Ishikawa (cell line): ENCODE data around the gene KIAA0825.

Experiments
- CEBPB ChIP-seq: IDR thresholded peaks from 2 replicates; pipeline ENCODE4 v1.6.1; 2012
- CREB1 ChIP-seq: IDR thresholded peaks from 2 replicates; pipeline ENCODE4 v1.6.1; 2012; ENCODE audit warnings: low read depth
- EGR1 ChIP-seq: IDR thresholded peaks from 2 replicates; pipeline ENCODE4 v1.6.1; 2012
- EP300 ChIP-seq: IDR thresholded peaks from 2 replicates; pipeline ENCODE4 v1.6.1; 2012; ENCODE audit warnings: borderline replicate concordance
- FOXM1 ChIP-seq: IDR thresholded peaks from 2 replicates; pipeline ENCODE4 v1.6.1; 2012; ENCODE audit warnings: low read depth, borderline replicate concordance
- NFIC ChIP-seq: IDR thresholded peaks from 2 replicates; pipeline ENCODE4 v1.6.1; 2012
- RAD21 ChIP-seq: IDR thresholded peaks from 2 replicates; pipeline ENCODE4 v1.6.1; 2012; ENCODE audit warnings: low read depth
- TAF1 ChIP-seq: IDR thresholded peaks from 2 replicates; pipeline ENCODE4 v1.6.1; 2012; ENCODE audit warnings: low read depth, mild to moderate bottlenecking
- TCF12 ChIP-seq: IDR thresholded peaks from 2 replicates; pipeline ENCODE4 v1.6.1; 2012; ENCODE audit warnings: low read depth
- TEAD4 ChIP-seq: IDR thresholded peaks from 2 replicates; pipeline ENCODE4 v1.6.1; 2012
- YY1 ChIP-seq: IDR thresholded peaks from 2 replicates; pipeline ENCODE4 v1.6.1; 2012; ENCODE audit warnings: low read depth
- ZBTB7A ChIP-seq: IDR thresholded peaks from 2 replicates; pipeline ENCODE4 v1.6.1; 2012; ENCODE audit warnings: low read depth
- TF ChIP-seq, protein P1 (sequence below): IDR thresholded peaks from 2 replicates; pipeline ENCODE4 v1.6.1; 2012
- TF ChIP-seq, protein P2 (sequence below): IDR thresholded peaks from 2 replicates; pipeline ENCODE4 v1.6.1; 2012; ENCODE audit warnings: low read depth, mild to moderate bottlenecking
- TF ChIP-seq, protein P3 (sequence below): IDR thresholded peaks from 2 replicates; pipeline ENCODE4 v1.6.1; 2012

KIAA0825 gene

DNA sequence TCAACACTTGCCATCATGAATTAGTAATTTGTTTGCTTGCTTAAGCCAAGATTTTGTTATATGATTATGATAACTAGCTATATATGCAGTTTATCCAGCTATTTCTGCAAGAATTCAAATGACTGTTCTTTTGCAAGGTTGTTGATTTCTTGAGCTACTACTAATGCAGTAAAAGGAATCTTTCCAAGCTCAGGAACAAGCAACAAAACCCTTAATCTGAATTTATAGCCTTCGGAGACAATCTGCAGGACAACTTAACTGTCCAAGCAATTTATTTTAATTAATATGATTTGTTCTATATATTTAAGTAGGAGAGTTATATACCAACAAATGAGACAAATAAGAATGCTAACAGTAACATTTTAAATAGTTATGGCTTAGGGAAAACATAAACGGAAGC, 450.3 kb downstream of the KIAA0825 start:
- TF ChIP-seq NFIC (no peak), CEBPB (no peak), EP300 (no peak), ZBTB7A (no peak), TEAD4 (no peak), FOXM1 (no peak), TCF12 (no peak), EGR1 (no peak), CREB1 (no peak), TAF1 (no peak)
- TF ChIP-seq, protein P1, sequence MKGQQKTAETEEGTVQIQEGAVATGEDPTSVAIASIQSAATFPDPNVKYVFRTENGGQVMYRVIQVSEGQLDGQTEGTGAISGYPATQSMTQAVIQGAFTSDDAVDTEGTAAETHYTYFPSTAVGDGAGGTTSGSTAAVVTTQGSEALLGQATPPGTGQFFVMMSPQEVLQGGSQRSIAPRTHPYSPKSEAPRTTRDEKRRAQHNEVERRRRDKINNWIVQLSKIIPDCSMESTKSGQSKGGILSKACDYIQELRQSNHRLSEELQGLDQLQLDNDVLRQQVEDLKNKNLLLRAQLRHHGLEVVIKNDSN: no peak
- TF ChIP-seq, protein P2, sequence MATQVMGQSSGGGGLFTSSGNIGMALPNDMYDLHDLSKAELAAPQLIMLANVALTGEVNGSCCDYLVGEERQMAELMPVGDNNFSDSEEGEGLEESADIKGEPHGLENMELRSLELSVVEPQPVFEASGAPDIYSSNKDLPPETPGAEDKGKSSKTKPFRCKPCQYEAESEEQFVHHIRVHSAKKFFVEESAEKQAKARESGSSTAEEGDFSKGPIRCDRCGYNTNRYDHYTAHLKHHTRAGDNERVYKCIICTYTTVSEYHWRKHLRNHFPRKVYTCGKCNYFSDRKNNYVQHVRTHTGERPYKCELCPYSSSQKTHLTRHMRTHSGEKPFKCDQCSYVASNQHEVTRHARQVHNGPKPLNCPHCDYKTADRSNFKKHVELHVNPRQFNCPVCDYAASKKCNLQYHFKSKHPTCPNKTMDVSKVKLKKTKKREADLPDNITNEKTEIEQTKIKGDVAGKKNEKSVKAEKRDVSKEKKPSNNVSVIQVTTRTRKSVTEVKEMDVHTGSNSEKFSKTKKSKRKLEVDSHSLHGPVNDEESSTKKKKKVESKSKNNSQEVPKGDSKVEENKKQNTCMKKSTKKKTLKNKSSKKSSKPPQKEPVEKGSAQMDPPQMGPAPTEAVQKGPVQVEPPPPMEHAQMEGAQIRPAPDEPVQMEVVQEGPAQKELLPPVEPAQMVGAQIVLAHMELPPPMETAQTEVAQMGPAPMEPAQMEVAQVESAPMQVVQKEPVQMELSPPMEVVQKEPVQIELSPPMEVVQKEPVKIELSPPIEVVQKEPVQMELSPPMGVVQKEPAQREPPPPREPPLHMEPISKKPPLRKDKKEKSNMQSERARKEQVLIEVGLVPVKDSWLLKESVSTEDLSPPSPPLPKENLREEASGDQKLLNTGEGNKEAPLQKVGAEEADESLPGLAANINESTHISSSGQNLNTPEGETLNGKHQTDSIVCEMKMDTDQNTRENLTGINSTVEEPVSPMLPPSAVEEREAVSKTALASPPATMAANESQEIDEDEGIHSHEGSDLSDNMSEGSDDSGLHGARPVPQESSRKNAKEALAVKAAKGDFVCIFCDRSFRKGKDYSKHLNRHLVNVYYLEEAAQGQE: no peak

DNA sequence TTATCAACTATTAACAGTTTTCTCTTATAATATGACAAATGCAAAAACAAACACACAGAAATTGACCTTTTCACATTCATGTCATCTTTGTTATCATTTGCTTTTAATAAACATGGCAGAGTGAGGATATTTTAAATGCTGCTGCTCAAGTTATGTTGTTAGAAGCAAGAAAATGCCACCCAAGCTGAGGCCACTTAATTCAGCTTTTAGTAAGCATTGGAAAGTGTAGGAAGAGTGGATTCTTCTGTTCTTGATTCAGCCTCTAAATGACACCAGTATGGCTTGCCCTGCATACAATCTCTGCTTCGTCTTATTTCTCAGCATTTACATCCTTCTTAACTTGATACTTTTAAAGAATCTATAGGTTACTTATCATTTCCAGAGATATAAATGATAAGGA, 456.6 kb downstream of the KIAA0825 start:
- no peak for TF ChIP-seq EP300
- no peak for TF ChIP-seq CEBPB
- TF ChIP-seq TEAD4: no peak

DNA sequence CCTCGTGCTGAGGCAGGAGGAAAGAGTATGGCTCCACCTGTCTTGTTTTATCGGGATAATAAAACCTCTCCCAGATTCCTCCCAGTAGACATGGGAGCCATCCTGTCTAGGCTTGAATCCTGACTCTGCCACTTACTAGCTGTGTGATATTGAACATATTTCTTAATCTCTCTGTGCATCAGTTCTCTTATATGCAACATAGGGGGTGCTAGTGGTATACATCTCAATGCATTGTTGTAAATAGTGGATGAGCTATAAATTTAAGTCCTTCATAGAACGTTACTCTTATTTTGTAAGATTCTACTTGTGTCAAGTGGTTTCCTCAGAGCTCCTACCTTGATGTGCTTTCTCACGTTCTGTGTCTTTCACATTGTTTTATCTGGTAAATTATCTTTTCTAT, 459.3 kb downstream of the KIAA0825 start:
- no peak for TF ChIP-seq TAF1
- TF ChIP-seq RAD21: peak; percentile 35

DNA sequence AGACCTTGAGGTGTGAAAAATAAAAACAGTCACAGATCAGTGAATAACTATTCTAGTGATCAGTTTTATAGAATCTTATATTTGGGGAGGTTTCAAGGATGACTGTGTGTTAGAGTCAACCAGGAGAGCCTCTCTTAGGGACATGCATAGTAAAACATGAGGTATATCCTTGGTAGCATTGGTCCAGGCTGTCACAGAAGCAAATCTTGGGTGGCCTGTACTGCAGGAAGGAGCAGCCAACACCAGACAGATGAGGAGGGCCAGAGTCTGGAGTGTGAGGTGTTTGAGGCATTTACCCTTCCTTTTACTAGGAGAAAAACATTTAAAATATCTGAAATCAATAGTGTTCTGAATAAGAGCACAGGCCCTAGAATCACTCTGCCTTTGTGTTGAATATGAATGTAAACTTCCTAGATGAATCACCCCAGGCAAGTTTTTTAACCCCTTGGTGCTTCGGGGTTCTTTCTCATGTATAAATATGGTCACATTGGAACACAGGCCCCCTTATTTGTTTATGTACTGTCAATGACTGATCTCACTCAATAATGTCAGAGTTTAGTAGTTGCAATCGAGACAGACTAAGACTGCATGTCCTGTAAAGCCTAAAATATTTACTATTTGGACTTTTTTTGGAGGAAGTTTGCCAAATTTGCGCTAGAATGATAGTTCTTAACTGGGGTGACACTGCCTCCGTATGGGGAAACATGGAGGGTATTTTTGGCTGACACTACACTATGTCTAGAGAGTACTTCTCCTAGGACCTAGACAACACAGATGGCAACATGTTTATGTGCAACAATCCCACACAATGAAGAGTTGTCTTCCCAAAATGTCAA, 460.5 kb downstream of the KIAA0825 start:
- TF ChIP-seq EGR1 (no peak), RAD21 (no peak), CREB1 (no peak), TEAD4 (no peak), CEBPB (no peak), FOXM1 (no peak), TAF1 (no peak), EP300 (no peak)
- TF ChIP-seq, protein P3, sequence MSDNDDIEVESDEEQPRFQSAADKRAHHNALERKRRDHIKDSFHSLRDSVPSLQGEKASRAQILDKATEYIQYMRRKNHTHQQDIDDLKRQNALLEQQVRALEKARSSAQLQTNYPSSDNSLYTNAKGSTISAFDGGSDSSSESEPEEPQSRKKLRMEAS: no peak
- TF ChIP-seq, protein P1: no peak
- TF ChIP-seq, protein P2: no peak

DNA sequence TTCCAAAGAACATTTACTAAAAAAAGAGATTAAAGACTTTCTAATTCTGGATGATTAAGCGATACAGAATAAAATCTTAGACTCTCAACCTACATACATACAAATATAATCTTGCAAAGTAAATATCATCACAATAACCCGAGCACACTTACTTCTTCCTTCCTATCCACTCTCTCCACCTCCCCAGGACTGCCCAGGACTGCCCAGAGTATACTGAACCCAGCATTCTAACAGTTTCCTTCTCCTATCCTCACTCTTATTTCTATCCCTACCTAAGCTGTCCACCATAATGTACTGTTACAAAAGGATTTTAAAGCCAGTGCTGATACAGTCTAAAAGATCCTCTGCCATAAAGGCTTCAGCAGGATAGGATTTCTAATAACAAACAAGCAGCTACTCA, 463.7 kb downstream of the KIAA0825 start:
- TF ChIP-seq, protein P2: no peak
- TF ChIP-seq, protein P3: no peak
- TF ChIP-seq CEBPB (no peak), FOXM1 (no peak), NFIC (no peak), EP300 (no peak), TCF12 (no peak), YY1 (no peak), CREB1 (no peak), TEAD4 (no peak), RAD21 (no peak), ZBTB7A (no peak), EGR1 (no peak), TAF1 (no peak)
- TF ChIP-seq, protein P1: no peak
